GM12891 (cell line): ENCODE results near the gene POU2F3.

Experiments used
- PAX5 ChIP-seq: IDR thresholded peaks from 2 replicates; pipeline ENCODE4 v1.6.1; 2011; ENCODE audit warnings: low read length, moderate library complexity, mild to moderate bottlenecking; ENCODE audit not compliant: insufficient read depth, severe bottlenecking
- POLR2A ChIP-seq: IDR thresholded peaks from 2 replicates; pipeline ENCODE4 v1.6.1; 2011; ENCODE audit warnings: low read depth, low read length, control low read depth
- POLR2AphosphoS5 ChIP-seq: IDR thresholded peaks from 2 replicates; pipeline ENCODE4 v1.6.1; 2011; ENCODE audit warnings: low read depth, low read length, control low read depth
- POU2F2 ChIP-seq: IDR thresholded peaks from 2 replicates; pipeline ENCODE4 v1.6.1; 2011; ENCODE audit warnings: low read depth, mild to moderate bottlenecking, control low read depth, low read length, moderate library complexity
- SPI1 ChIP-seq: IDR thresholded peaks from 2 replicates; pipeline ENCODE4 v1.6.1; 2011; ENCODE audit warnings: low read depth, low read length, control low read depth
- TAF1 ChIP-seq: IDR thresholded peaks from 2 replicates; pipeline ENCODE4 v1.6.1; 2011; ENCODE audit warnings: low read depth, low read length, control low read depth

DNA sequence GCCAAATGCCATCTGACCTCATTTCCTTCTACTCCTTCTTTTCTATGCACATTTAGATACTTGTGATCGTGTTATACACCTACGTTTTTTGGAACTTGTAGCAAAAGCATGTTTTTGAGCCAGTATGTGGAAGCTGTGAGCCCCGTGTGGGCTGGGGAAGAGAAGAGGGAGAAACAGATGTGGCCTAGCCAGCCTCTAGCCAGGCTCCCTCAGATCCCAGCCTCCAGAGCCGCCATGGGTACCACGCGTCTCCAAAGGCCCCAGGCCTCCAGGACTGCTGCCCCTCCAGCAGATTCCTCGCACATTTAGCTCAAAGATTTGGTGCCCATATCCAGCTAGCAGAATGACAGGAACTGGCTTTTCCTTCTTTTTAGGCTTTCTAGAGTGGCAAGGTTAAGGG is 68.1 kb downstream of the POU2F3 start:
- TF ChIP-seq POLR2A = no peak
- TF ChIP-seq TAF1 = no peak
- no peak for TF ChIP-seq POLR2AphosphoS5
- no peak for TF ChIP-seq POU2F2
- no peak for TF ChIP-seq SPI1
- TF ChIP-seq PAX5 = no peak
